GM18508 (cell line): ENCODE measurements around the gene LRCH2.
"Not testable (repeated sequence)": the region's sequence is repeated elsewhere in the genome, so short reads cannot be mapped to it uniquely, and the experiment has no call there.

Source experiments
- ATAC-seq: cut with Tn5 transposase; IDR thresholded peaks from one replicate; pipeline ENCODE4 v1.9.1; 2021; ENCODE audit warnings: moderate number of reproducible peaks; ENCODE audit not compliant: insufficient read depth, unreplicated experiment

LRCH2 gene

GRCh38 chrX:115214605-115215004 lies 19.3 kb downstream of the LRCH2 start:
- no peak for ATAC-seq

- ATAC-seq = no peak
Measured at GRCh38 chrX:115214151-115214550, 19.7 kb downstream of the LRCH2 start.

GRCh38 chrX:115209547-115209946 lies 24.3 kb downstream of the LRCH2 start:
- not testable (repeated sequence) for ATAC-seq

- ATAC-seq = no peak
Measured at GRCh38 chrX:115204040-115204439, 29.9 kb downstream of the LRCH2 start.

GRCh38 chrX:115192244-115192700 lies 41.6 kb downstream of the LRCH2 start:
- no peak for ATAC-seq

GRCh38 chrX:115191490-115192243 lies 42.2 kb downstream of the LRCH2 start:
- no peak for ATAC-seq

- no peak for ATAC-seq
Measured at GRCh38 chrX:115190636-115191489, 43.0 kb downstream of the LRCH2 start.

GRCh38 chrX:115189646-115190635 lies 44.0 kb downstream of the LRCH2 start:
- no peak for ATAC-seq

- no peak for ATAC-seq
Measured at GRCh38 chrX:115189110-115189509, 44.8 kb downstream of the LRCH2 start, which contains the start of gene RBMXL3. RBMXL3 (plus strand) TSS chrX:115189410; CDS start chrX:115189442, 32 bp downstream.

GRCh38 chrX:115183980-115184379 lies 49.9 kb downstream of the LRCH2 start:
- ATAC-seq = no peak

GRCh38 chrX:115178473-115178872 lies 55.4 kb downstream of the LRCH2 start:
- no peak for ATAC-seq

- ATAC-seq = no peak
Measured at GRCh38 chrX:115177932-115178331, 56.0 kb downstream of the LRCH2 start.

- ATAC-seq = no peak
Measured at GRCh38 chrX:115174548-115174947, 59.3 kb downstream of the LRCH2 start.

GRCh38 chrX:115173181-115173580 lies 60.7 kb downstream of the LRCH2 start:
- ATAC-seq = no peak

- ATAC-seq = no peak
Measured at GRCh38 chrX:115147220-115147619, 86.7 kb downstream of the LRCH2 start.

GRCh38 chrX:115142057-115142456 lies 91.8 kb downstream of the LRCH2 start:
- no peak for ATAC-seq

GRCh38 chrX:115138040-115138439 lies 95.9 kb downstream of the LRCH2 start:
- no peak for ATAC-seq

- ATAC-seq = no peak
Measured at GRCh38 chrX:115134382-115134781, 99.5 kb downstream of the LRCH2 start.

GRCh38 chrX:115112411-115112810 lies 121.5 kb downstream of the LRCH2 start:
- ATAC-seq = no peak

- no peak for ATAC-seq
Measured at GRCh38 chrX:115098897-115099296, 135.0 kb downstream of the LRCH2 start.
